Neuronal stem cell (in vitro differentiated cells): ENCODE measurements around the gene NEK10.

Experiments used
- DNase-seq: peaks from one replicate; pipeline ENCODE4 v3.0.0-alpha.2; 2013; ENCODE audit warnings: low spot score
- H2AFZ ChIP-seq: one replicate; pipeline ENCODE4 v1.6.1; 2013; ENCODE audit warnings: mild to moderate bottlenecking, low read length, inconsistent platforms
- H2AK5ac ChIP-seq: 2 replicates; pipeline ENCODE4 v1.6.1; 2013; ENCODE audit warnings: low read depth, mild to moderate bottlenecking, inconsistent platforms, low read length, moderate library complexity, mixed read lengths
- H2BK120ac ChIP-seq: 2 replicates; pipeline ENCODE4 v1.6.1; 2013; ENCODE audit warnings: low read depth, mild to moderate bottlenecking, inconsistent platforms, low read length, moderate library complexity, mixed read lengths
- H2BK12ac ChIP-seq: one replicate; pipeline ENCODE4 v1.6.1; 2013; ENCODE audit warnings: low read length, inconsistent platforms
- H2BK15ac ChIP-seq: 2 replicates; pipeline ENCODE4 v1.6.1; 2013; ENCODE audit warnings: mild to moderate bottlenecking, low read length, inconsistent platforms, mixed read lengths
- H2BK5ac ChIP-seq: one replicate; pipeline ENCODE4 v1.6.1; 2013; ENCODE audit warnings: inconsistent platforms, mild to moderate bottlenecking, low read length, moderate library complexity
- H3K14ac ChIP-seq: one replicate; pipeline ENCODE4 v1.6.1; 2013; ENCODE audit warnings: low read length, inconsistent platforms
- H3K18ac ChIP-seq: 2 replicates; pipeline ENCODE4 v1.6.1; 2013; ENCODE audit warnings: low read length, inconsistent platforms
- H3K23ac ChIP-seq: 2 replicates; pipeline ENCODE4 v1.6.1; 2013; ENCODE audit warnings: low read depth, mild to moderate bottlenecking, mixed read lengths, low read length, inconsistent platforms; ENCODE audit not compliant: poor library complexity
- H3K27ac ChIP-seq: replicated peaks from 3 replicates; pipeline ENCODE4 v1.5.1; 2013; ENCODE audit warnings: low read length, inconsistent platforms
- H3K27me3 ChIP-seq, 3 experiments: 2 replicates each; pipeline ENCODE4 v1.6.1; 2013; ENCODE audit warnings: low read length in 3 of 3, mild to moderate bottlenecking in 2 of 3, inconsistent platforms in 1 of 3, low read depth in 1 of 3, mixed read lengths in 1 of 3, moderate library complexity in 1 of 3; ENCODE audit not compliant: control insufficient read depth in 3 of 3, insufficient read depth in 3 of 3
- H3K36me3 ChIP-seq, 2 donors: replicated peaks in 1 of 2; 2 replicates each; pipeline ENCODE4 v1.6.1; 2013; ENCODE audit warnings: low read length in 2 of 2; ENCODE audit not compliant: control insufficient read depth in 2 of 2, insufficient read depth in 2 of 2
- H3K4ac ChIP-seq: 2 replicates; pipeline ENCODE4 v1.6.1; 2013; ENCODE audit warnings: inconsistent platforms, mild to moderate bottlenecking, low read length, moderate library complexity
- H3K4me1 ChIP-seq, 2 donors: 1 replicate in 1 of 2; 2 replicates in 1 of 2; pipeline ENCODE4 v1.6.1; 2013; ENCODE audit warnings: low read length in 2 of 2, low read depth in 1 of 2; ENCODE audit not compliant: control insufficient read depth in 2 of 2, insufficient read depth in 1 of 2
- H3K4me2 ChIP-seq: one replicate; pipeline ENCODE4 v1.6.1; 2013; ENCODE audit warnings: mild to moderate bottlenecking, low read length, inconsistent platforms; ENCODE audit not compliant: insufficient read depth, poor library complexity, severe bottlenecking
- H3K4me3 ChIP-seq, 2 donors: 2 replicates each; pipeline ENCODE4 v1.5.1; 2013; ENCODE audit warnings: low read length in 2 of 2, mild to moderate bottlenecking in 2 of 2, inconsistent platforms in 1 of 2, moderate library complexity in 1 of 2
- H3K79me1 ChIP-seq: one replicate; pipeline ENCODE4 v1.6.1; 2013; ENCODE audit warnings: low read depth, mild to moderate bottlenecking, inconsistent platforms, low read length, moderate library complexity
- H3K9ac ChIP-seq: one replicate; pipeline ENCODE4 v1.6.1; 2013; ENCODE audit warnings: mild to moderate bottlenecking, low read depth, low read length, inconsistent platforms; ENCODE audit not compliant: poor library complexity
- H3K9me3 ChIP-seq, 2 donors: replicated peaks in 1 of 2; 2 replicates each; pipeline versions ENCODE3 to v1.6.1; 2013; ENCODE audit warnings: low read length in 2 of 2, mild to moderate bottlenecking in 2 of 2, inconsistent platforms in 1 of 2, low read depth in 1 of 2, mixed read lengths in 1 of 2, moderate library complexity in 1 of 2; ENCODE audit not compliant: control insufficient read depth in 2 of 2, insufficient read depth in 1 of 2
- H4K8ac ChIP-seq: one replicate; pipeline ENCODE4 v1.6.1; 2013; ENCODE audit warnings: low read depth, mild to moderate bottlenecking, inconsistent platforms, low read length, moderate library complexity
- H4K91ac ChIP-seq: one replicate; pipeline ENCODE4 v1.6.1; 2013; ENCODE audit warnings: low read length, low read depth, mild to moderate bottlenecking, inconsistent platforms; ENCODE audit not compliant: poor library complexity
- WGBS, 2 donors: extraction: QIAGEN DNeasy Blood & Tissue Kit; methylation state at CpG; one replicate each; pipeline ENCODE4 v1.1.7; 2013; ENCODE audit warnings: missing lambda C conversion rate in 2 of 2, mixed read lengths in 1 of 2; ENCODE audit not compliant: insufficient read length in 2 of 2, insufficient replicate concordance in 1 of 2; ENCODE audit errors: extremely low coverage in 2 of 2; 5-methylcytosine and 5-hydroxymethylcytosine counted together

NEK10 gene

GRCh38 chr3:27315003-27315402 lies 54.2 kb downstream of the NEK10 start:
- H3K4me2 ChIP-seq = no peak overlapping the region
- no peak overlapping the region for H3K4ac ChIP-seq
- no peak overlapping the region for H2AFZ ChIP-seq
- no peak overlapping the region for H4K8ac ChIP-seq
- no peak overlapping the region for H3K18ac ChIP-seq
- no peak overlapping the region for H3K9ac ChIP-seq
- H2BK12ac ChIP-seq = no peak overlapping the region
- no peak overlapping the region for H3K4me3 ChIP-seq
- H3K79me1 ChIP-seq = no peaks in the 10 kb centered on the region
- no peaks in the 10 kb centered on the region for H3K9me3 ChIP-seq
- no peak overlapping the region for H3K14ac ChIP-seq
- peaks cover 3 to 4% of the 10 kb centered on the region in 2 donors for H3K4me1 ChIP-seq
- no peaks in the 10 kb centered on the region for H3K36me3 ChIP-seq
- H4K91ac ChIP-seq = no peak overlapping the region
- no peak overlapping the region for H2BK5ac ChIP-seq
- no peak for DNase-seq
- H3K27ac ChIP-seq = no peak overlapping the region
- no peaks in the 10 kb centered on the region for H3K27me3 ChIP-seq
- no peak overlapping the region for H2BK120ac ChIP-seq
- WGBS, 2 donors = no CpG with 5 or more reads among the region's 2 CpGs
- no peak overlapping the region for H3K23ac ChIP-seq
- H2AK5ac ChIP-seq = no peak overlapping the region
- no peak overlapping the region for H2BK15ac ChIP-seq

- no peak overlapping the region for H3K9ac ChIP-seq
- no peak overlapping the region for H4K91ac ChIP-seq
- no peak overlapping the region for H3K4ac ChIP-seq
- H3K36me3 ChIP-seq = no peaks in the 10 kb centered on the region
- H3K79me1 ChIP-seq = no peaks in the 10 kb centered on the region
- H3K27me3 ChIP-seq = no peaks in the 10 kb centered on the region
- H3K4me1 ChIP-seq = peaks cover 3 to 4% of the 10 kb centered on the region in 2 donors
- no peak overlapping the region for H4K8ac ChIP-seq
- WGBS, 2 donors = no CpG with 5 or more reads among the region's 5 CpGs
- H3K4me2 ChIP-seq = no peak overlapping the region
- no peak overlapping the region for H3K4me3 ChIP-seq
- no peak overlapping the region for H2BK5ac ChIP-seq
- no peaks in the 10 kb centered on the region for H3K9me3 ChIP-seq
- no peak overlapping the region for H2BK12ac ChIP-seq
- no peak overlapping the region for H2AFZ ChIP-seq
- no peak overlapping the region for H2BK15ac ChIP-seq
- DNase-seq = peak; percentile 58
- H3K23ac ChIP-seq = no peak overlapping the region
- no peak overlapping the region for H2BK120ac ChIP-seq
- H2AK5ac ChIP-seq = no peak overlapping the region
- H3K27ac ChIP-seq = no peak overlapping the region
- H3K18ac ChIP-seq = no peak overlapping the region
- no peak overlapping the region for H3K14ac ChIP-seq
Measured at GRCh38 chr3:27312044-27312668, 57.0 kb downstream of the NEK10 start.

GRCh38 chr3:27311400-27311799 lies 57.8 kb downstream of the NEK10 start:
- peaks cover 3 to 4% of the 10 kb centered on the region in 2 donors for H3K4me1 ChIP-seq
- no peak overlapping the region for H2BK15ac ChIP-seq
- H2BK12ac ChIP-seq = no peak overlapping the region
- H3K27ac ChIP-seq = no peak overlapping the region
- H2AFZ ChIP-seq = peak overlapping the region; percentile 84
- no peak overlapping the region for H2BK120ac ChIP-seq
- no peak overlapping the region for H3K23ac ChIP-seq
- H3K18ac ChIP-seq = no peak overlapping the region
- no peak overlapping the region for H3K9ac ChIP-seq
- H3K27me3 ChIP-seq = no peaks in the 10 kb centered on the region
- no peak overlapping the region for H3K4me3 ChIP-seq
- no peak overlapping the region for H2AK5ac ChIP-seq
- DNase-seq = no peak
- H3K4ac ChIP-seq = no peak overlapping the region
- H3K4me2 ChIP-seq = no peak overlapping the region
- no peak overlapping the region for H2BK5ac ChIP-seq
- H4K8ac ChIP-seq = no peak overlapping the region
- H3K79me1 ChIP-seq = no peaks in the 10 kb centered on the region
- H3K14ac ChIP-seq = no peak overlapping the region
- no peak overlapping the region for H4K91ac ChIP-seq
- no CpG with 5 or more reads among the region's 5 CpGs for WGBS, 2 donors
- H3K36me3 ChIP-seq = no peaks in the 10 kb centered on the region
- no peaks in the 10 kb centered on the region for H3K9me3 ChIP-seq

GRCh38 chr3:27310688-27311087 lies 58.5 kb downstream of the NEK10 start:
- H2BK12ac ChIP-seq = no peak overlapping the region
- H3K4me3 ChIP-seq = no peak overlapping the region
- peak overlapping the region; percentile 54 for H2AFZ ChIP-seq
- H3K23ac ChIP-seq = no peak overlapping the region
- H3K4me2 ChIP-seq = no peak overlapping the region
- H3K14ac ChIP-seq = no peak overlapping the region
- H4K91ac ChIP-seq = no peak overlapping the region
- no peak overlapping the region for H4K8ac ChIP-seq
- no peaks in the 10 kb centered on the region for H3K27me3 ChIP-seq
- WGBS, 2 donors = no CpG with 5 or more reads among the region's 2 CpGs
- H2BK15ac ChIP-seq = no peak overlapping the region
- no peak overlapping the region for H3K18ac ChIP-seq
- H3K9ac ChIP-seq = no peak overlapping the region
- DNase-seq = no peak
- no peak overlapping the region for H3K27ac ChIP-seq
- H3K79me1 ChIP-seq = no peaks in the 10 kb centered on the region
- H3K4ac ChIP-seq = no peak overlapping the region
- H3K4me1 ChIP-seq = peaks cover 3 to 4% of the 10 kb centered on the region in 2 donors
- no peaks in the 10 kb centered on the region for H3K36me3 ChIP-seq
- H3K9me3 ChIP-seq = no peaks in the 10 kb centered on the region
- H2BK120ac ChIP-seq = no peak overlapping the region
- no peak overlapping the region for H2AK5ac ChIP-seq
- no peak overlapping the region for H2BK5ac ChIP-seq
